Osteocyte (in vitro differentiated cells): ENCODE measurements around the gene LBR. TPM values are rescaled to one million over a fixed set of nuclear protein-coding genes. Genes with fewer than 3 reads are reported as not detected.

Source experiments
- DNase-seq: peaks from one replicate; pipeline ENCODE4 v3.0.0; 2021; ENCODE audit warnings: mixed read lengths; ENCODE audit not compliant: unreplicated experiment; ENCODE audit errors: extremely low spot score
- H3K27ac Mint-ChIP-seq: one replicate; pipeline ENCODE4 v1.8.0; 2021; ENCODE audit warnings: mild to moderate bottlenecking, mixed read lengths; ENCODE audit not compliant: unreplicated experiment
- H3K27me3 Mint-ChIP-seq: one replicate; pipeline ENCODE4 v1.8.0; 2021; ENCODE audit warnings: mixed read lengths; ENCODE audit not compliant: unreplicated experiment
- H3K36me3 Mint-ChIP-seq: one replicate; pipeline ENCODE4 v1.8.0; 2021; ENCODE audit warnings: mixed read lengths; ENCODE audit not compliant: unreplicated experiment
- H3K4me1 Mint-ChIP-seq: one replicate; pipeline ENCODE4 v1.8.0; 2021; ENCODE audit warnings: mixed read lengths; ENCODE audit not compliant: unreplicated experiment
- H3K4me3 Mint-ChIP-seq: one replicate; pipeline ENCODE4 v1.8.0; 2021; ENCODE audit warnings: mild to moderate bottlenecking, moderate library complexity, mixed read lengths; ENCODE audit not compliant: unreplicated experiment
- H3K9me3 Mint-ChIP-seq: one replicate; pipeline ENCODE4 v1.8.0; 2021; ENCODE audit warnings: mixed read lengths; ENCODE audit not compliant: unreplicated experiment
- total RNA-seq: library from RNA; stranded (reverse); gene quantifications from 2 replicates; pipeline ENCODE4 v1.2.1, GENCODE V29; 2021
- TF ChIP-seq, protein P1 (sequence below): fragments of 200-600 bp; sonication (generic); IDR thresholded peaks from 2 replicates; pipeline ENCODE4 v1.5.0; 2021; ENCODE audit warnings: antibody characterized with exemption, mild to moderate bottlenecking, moderate library complexity

The LBR gene
- total RNA-seq, 1 donor from 2014 or later, result 34.8 TPM

GRCh38 chr1:225437710-225438437 is 10.0 kb upstream of the LBR start:
- Mint-ChIP-seq H3K9me3 (no peaks in the 10 kb centered on the region), H3K27me3 (peaks cover 6% of the 10 kb centered on the region), H3K4me3 (no peak overlapping the region), H3K27ac (no peak overlapping the region), H3K36me3 (no peaks in the 10 kb centered on the region), H3K4me1 (peaks cover 6% of the 10 kb centered on the region)
- DNase-seq, result no peak
- TF ChIP-seq, protein P1, sequence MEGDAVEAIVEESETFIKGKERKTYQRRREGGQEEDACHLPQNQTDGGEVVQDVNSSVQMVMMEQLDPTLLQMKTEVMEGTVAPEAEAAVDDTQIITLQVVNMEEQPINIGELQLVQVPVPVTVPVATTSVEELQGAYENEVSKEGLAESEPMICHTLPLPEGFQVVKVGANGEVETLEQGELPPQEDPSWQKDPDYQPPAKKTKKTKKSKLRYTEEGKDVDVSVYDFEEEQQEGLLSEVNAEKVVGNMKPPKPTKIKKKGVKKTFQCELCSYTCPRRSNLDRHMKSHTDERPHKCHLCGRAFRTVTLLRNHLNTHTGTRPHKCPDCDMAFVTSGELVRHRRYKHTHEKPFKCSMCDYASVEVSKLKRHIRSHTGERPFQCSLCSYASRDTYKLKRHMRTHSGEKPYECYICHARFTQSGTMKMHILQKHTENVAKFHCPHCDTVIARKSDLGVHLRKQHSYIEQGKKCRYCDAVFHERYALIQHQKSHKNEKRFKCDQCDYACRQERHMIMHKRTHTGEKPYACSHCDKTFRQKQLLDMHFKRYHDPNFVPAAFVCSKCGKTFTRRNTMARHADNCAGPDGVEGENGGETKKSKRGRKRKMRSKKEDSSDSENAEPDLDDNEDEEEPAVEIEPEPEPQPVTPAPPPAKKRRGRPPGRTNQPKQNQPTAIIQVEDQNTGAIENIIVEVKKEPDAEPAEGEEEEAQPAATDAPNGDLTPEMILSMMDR, result peak; percentile 57

- no peak overlapping the region for H3K27ac Mint-ChIP-seq
- DNase-seq, result no peak
- H3K4me1 Mint-ChIP-seq, result no peaks in the 10 kb centered on the region
- no peaks in the 10 kb centered on the region for H3K36me3 Mint-ChIP-seq
- TF ChIP-seq, protein P1, result no peak
- H3K9me3 Mint-ChIP-seq, result no peaks in the 10 kb centered on the region
- no peak overlapping the region for H3K4me3 Mint-ChIP-seq
- H3K27me3 Mint-ChIP-seq, result peaks cover 6% of the 10 kb centered on the region
These were observed 8.1 kb upstream of the LBR start for GRCh38 chr1:225435957-225436392.

DNA sequence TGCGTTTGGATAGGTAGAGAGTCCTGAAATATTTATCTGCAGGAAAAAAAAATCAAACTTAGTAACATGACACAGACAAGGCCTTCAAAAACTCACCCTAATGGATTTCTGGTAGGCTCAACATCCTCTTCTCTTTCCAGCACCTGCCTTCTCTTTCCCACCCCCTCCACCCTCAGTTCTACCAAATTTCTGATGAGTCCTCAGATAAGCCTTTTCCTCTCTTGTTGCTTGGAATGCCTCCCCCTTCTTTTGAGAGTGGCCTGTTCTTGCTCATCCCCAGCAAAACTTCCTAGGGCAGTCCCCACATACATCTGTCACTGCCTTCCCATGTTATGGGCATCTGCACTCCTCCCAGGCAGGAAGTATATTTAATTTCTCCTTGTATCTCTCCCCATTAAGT is 7.6 kb upstream of the LBR start:
- no peaks in the 10 kb centered on the region for H3K36me3 Mint-ChIP-seq
- peaks cover 6% of the 10 kb centered on the region for H3K27me3 Mint-ChIP-seq
- TF ChIP-seq, protein P1, result no peak
- no peaks in the 10 kb centered on the region for H3K9me3 Mint-ChIP-seq
- H3K4me1 Mint-ChIP-seq, result no peaks in the 10 kb centered on the region
- no peak overlapping the region for H3K27ac Mint-ChIP-seq
- DNase-seq, result no peak
- H3K4me3 Mint-ChIP-seq, result no peak overlapping the region

- Mint-ChIP-seq H3K4me1 (peaks cover 4% of the 10 kb centered on the region), H3K9me3 (no peaks in the 10 kb centered on the region), H3K27me3 (peaks cover 6% of the 10 kb centered on the region), H3K4me3 (no peak overlapping the region), H3K36me3 (no peaks in the 10 kb centered on the region), H3K27ac (no peak overlapping the region)
- DNase-seq, result no peak
- TF ChIP-seq, protein P1, result no peak
These were observed 7.2 kb upstream of the LBR start for GRCh38 chr1:225435076-225435475.

DNA sequence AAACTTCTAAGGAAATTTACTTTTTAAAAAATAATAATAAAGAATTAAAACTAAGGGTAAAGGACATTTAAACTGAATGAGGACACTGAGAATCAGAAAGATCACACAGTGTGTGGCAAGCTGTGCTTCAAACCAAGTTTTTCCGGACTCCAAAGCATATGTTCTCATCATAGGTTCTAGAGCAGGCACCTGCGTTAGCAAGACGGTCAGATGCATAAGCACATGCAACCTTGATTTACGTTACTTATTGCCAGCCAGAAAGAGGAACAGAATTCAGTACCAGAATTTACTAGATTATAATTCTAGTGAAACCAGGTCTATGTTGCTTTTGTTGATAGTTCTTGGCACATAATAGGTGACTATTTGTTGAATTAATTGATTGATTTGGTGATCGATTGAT is 6.2 kb upstream of the LBR start:
- H3K4me3 Mint-ChIP-seq, result no peak overlapping the region
- H3K9me3 Mint-ChIP-seq, result no peaks in the 10 kb centered on the region
- H3K27ac Mint-ChIP-seq, result no peak overlapping the region
- TF ChIP-seq, protein P1, result no peak
- H3K36me3 Mint-ChIP-seq, result no peaks in the 10 kb centered on the region
- H3K4me1 Mint-ChIP-seq, result peaks cover 9% of the 10 kb centered on the region
- peaks cover 6% of the 10 kb centered on the region for H3K27me3 Mint-ChIP-seq
- no peak for DNase-seq
